Activated CD8-positive, alpha-beta T cell treated with anti-CD3 and anti-CD28 coated beads for 36 hours (primary cell): ENCODE measurements around the gene GRWD1. TPM values are rescaled to one million over a fixed set of nuclear protein-coding genes. Genes with fewer than 3 reads are reported as not detected.
"Not testable (repeated sequence)": the region's sequence is repeated elsewhere in the genome, so short reads cannot be mapped to it uniquely, and the experiment has no call there.

Experiments used
- ATAC-seq: fragments of 200-7000 bp; cut with Tn5 transposase; one replicate; pipeline ENCODE4 v1.10.0; 2021; ENCODE audit warnings: mild to moderate bottlenecking, moderate library complexity
- CTCF ChIA-PET: fragments of 350-600 bp; sonication (Branson Sonifier 250); formaldehyde crosslinking; loops from one replicate; lab custom pipeline; 2021; ENCODE audit warnings: antibody characterized with exemption; lab: Charles Lee
- POLR2A ChIA-PET: fragments of 350-600 bp; sonication (Branson Sonifier 250); formaldehyde crosslinking; loops from one replicate; lab custom pipeline; 2021; ENCODE audit warnings: antibody characterized with exemption; lab: Charles Lee
- DNase-seq: peaks from one replicate; pipeline ENCODE4 v3.0.0-alpha.2; 2020
- H3K27ac Mint-ChIP-seq: one replicate; pipeline ENCODE4 v1.8.0; 2021; ENCODE audit warnings: mild to moderate bottlenecking, mixed read lengths
- H3K27me3 Mint-ChIP-seq: one replicate; pipeline ENCODE4 v1.8.0; 2021; ENCODE audit warnings: mixed read lengths
- H3K36me3 Mint-ChIP-seq: one replicate; pipeline ENCODE4 v1.8.0; 2021; ENCODE audit warnings: low read depth, mixed read lengths
- H3K4me1 Mint-ChIP-seq: one replicate; pipeline ENCODE4 v1.8.0; 2021; ENCODE audit warnings: low read depth, mixed read lengths
- H3K4me3 Mint-ChIP-seq: one replicate; pipeline ENCODE4 v1.8.0; 2021; ENCODE audit warnings: mild to moderate bottlenecking, moderate library complexity, mixed read lengths
- H3K9me3 Mint-ChIP-seq: one replicate; pipeline ENCODE4 v1.8.0; 2021; ENCODE audit warnings: mixed read lengths
- CTCF ChIP-seq: fragments of 200-600 bp; IDR thresholded peaks from one replicate; pipeline ENCODE4 v1.8.0; 2022; ENCODE audit warnings: antibody characterized with exemption, mild to moderate bottlenecking
- intact Hi-C: fragments of 100-400 bp; cut with micrococcal nuclease; formaldehyde crosslinking; loops from one replicate; pipeline ENCODE4 v1.10.0; 2022
- total RNA-seq, 2 experiments: library from RNA; stranded (reverse); gene quantifications; one replicate each; pipeline ENCODE4 v1.2.3, GENCODE V29; 2021

GRWD1 gene
- total RNA-seq, 2 experiments from 2014 or later: 49.4 to 50.1 TPM

- ATAC-seq (no peak), DNase-seq (no peak)
- Mint-ChIP-seq H3K27ac (no peak overlapping the region), H3K27me3 (no peaks in the 10 kb centered on the region), H3K36me3 (peaks cover 2% of the 10 kb centered on the region), H3K4me1 (peaks cover 23% of the 10 kb centered on the region), H3K9me3 (no peaks in the 10 kb centered on the region), H3K4me3 (peak overlapping the region; percentile 35)
- ChIA-PET POLR2A (interaction anchor here (0.9 to 3.0 kb wide), 4 partner anchors 11 to 36 kb away, joined by 3 to 11 read pairs (median 3); partner anchors contain the start of gene GRWD1), CTCF (interaction anchor here (0.7 to 3.2 kb wide), 3 partner anchors 7 to 24 kb away, joined by 3 to 47 read pairs (median 3); no protein-coding TSS in a partner anchor)
- intact Hi-C loops: no loop called here
- TF ChIP-seq CTCF: no peak
Observed at GRCh38 chr19:48481846-48482639, 36.3 kb downstream of the GRWD1 start.

- POLR2A ChIA-PET: interaction anchor here (0.6 kb wide), 1 partner anchor 35 kb away, joined by 4 read pairs; no protein-coding TSS in a partner anchor
- no peak for TF ChIP-seq CTCF
Observed at GRCh38 chr19:48483301-48483700, 37.5 kb downstream of the GRWD1 start.

DNA sequence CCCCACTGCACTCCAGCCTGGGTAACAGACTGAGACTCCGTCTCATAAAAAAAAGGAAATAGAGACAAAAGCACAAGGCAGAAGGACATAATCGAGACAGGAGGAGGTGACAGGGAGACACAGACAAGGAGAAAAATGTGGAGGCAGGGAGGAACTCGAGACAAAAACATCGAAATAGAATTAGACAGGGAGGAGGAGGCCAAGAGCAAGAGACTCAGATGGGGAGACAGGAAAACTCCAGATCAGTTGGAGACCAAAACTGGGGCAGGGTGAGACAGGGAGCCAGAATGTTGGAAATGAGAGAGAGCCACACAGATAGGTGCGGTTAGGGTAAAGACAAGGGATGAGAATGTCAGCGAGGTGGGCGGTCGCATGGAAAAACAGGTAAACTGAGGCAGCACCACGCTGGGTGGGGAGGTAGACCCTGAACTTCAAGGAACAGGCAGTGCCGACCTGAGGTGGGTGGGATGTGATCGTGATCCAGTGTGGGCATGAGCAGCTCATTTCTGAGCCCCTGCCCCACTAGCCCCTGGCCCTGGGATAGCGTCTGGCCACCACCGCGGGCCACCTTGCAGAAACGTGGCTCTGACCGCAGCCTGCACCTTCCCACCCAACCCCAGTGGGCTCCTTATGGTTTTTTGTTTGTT lies 38.6 kb downstream of the GRWD1 start:
- no peak for TF ChIP-seq CTCF
- no peak for DNase-seq
- Mint-ChIP-seq H3K4me1 (peaks cover 21% of the 10 kb centered on the region), H3K27ac (no peak overlapping the region), H3K4me3 (no peak overlapping the region), H3K36me3 (peaks cover 2% of the 10 kb centered on the region), H3K27me3 (no peaks in the 10 kb centered on the region), H3K9me3 (no peaks in the 10 kb centered on the region)
- POLR2A ChIA-PET: interaction anchor here (0.6 kb wide), 1 partner anchor 224 kb away, joined by 3 read pairs; no protein-coding TSS in a partner anchor
- no peak for ATAC-seq
- CTCF ChIA-PET: no interaction called here
- intact Hi-C loops: no loop called here

More at GRCh38 chr19:48483301-48483700, 37.5 kb downstream of the GRWD1 start:
- H3K4me1 Mint-ChIP-seq: peaks cover 23% of the 10 kb centered on the region
- CTCF ChIA-PET: no interaction called here
- DNase-seq (no peak), ATAC-seq (no peak)
- peaks cover 2% of the 10 kb centered on the region for H3K36me3 Mint-ChIP-seq
- no peak overlapping the region for H3K27ac Mint-ChIP-seq
- intact Hi-C loops: no loop called here
- no peaks in the 10 kb centered on the region for H3K27me3 Mint-ChIP-seq
- no peak overlapping the region for H3K4me3 Mint-ChIP-seq
- no peaks in the 10 kb centered on the region for H3K9me3 Mint-ChIP-seq

- peaks cover 15% of the 10 kb centered on the region for H3K4me1 Mint-ChIP-seq
- no peak overlapping the region for H3K4me3 Mint-ChIP-seq
- no peaks in the 10 kb centered on the region for H3K36me3 Mint-ChIP-seq
- H3K9me3 Mint-ChIP-seq: no peaks in the 10 kb centered on the region
- CTCF ChIA-PET: no interaction called here
- no peak for TF ChIP-seq CTCF
- no peak for DNase-seq
- H3K27me3 Mint-ChIP-seq: peaks cover under 1% of the 10 kb centered on the region
- intact Hi-C loops: no loop called here
- POLR2A ChIA-PET: no interaction called here
- ATAC-seq: no peak
- H3K27ac Mint-ChIP-seq: no peak overlapping the region
Observed at GRCh38 chr19:48484931-48485612, 39.3 kb downstream of the GRWD1 start.

DNA sequence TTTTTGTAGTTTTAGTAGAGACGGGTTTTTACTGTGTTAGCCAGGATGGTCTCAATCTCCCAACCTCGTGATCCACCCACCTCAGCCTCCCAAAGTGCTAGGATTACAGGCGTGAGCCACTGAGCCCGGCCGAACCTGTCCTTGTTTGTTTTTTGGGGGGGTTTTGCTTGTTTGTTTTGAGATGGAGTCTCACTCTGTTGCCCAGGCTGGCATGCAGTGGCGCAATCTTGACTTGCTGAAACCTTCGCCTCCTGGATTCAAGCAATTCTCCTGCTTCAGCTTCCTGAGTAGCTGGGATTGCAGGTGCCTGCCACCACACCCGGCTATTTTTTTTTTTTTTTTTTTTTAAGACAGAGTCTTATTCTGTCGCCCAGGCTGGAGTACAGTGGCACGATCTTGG lies 40.9 kb downstream of the GRWD1 start:
- H3K27me3 Mint-ChIP-seq, DNase-seq, ATAC-seq, H3K4me3 Mint-ChIP-seq, H3K9me3 Mint-ChIP-seq, H3K36me3 Mint-ChIP-seq, H3K27ac Mint-ChIP-seq, intact Hi-C loops: not testable (repeated sequence)
- CTCF ChIA-PET: interaction anchor here (1.7 kb wide), 1 partner anchor 97 kb away, joined by 13 read pairs; no protein-coding TSS in a partner anchor
- POLR2A ChIA-PET: interaction anchor here (0.9 kb wide), 1 partner anchor 41 kb away, joined by 5 read pairs; the partner anchor contains the start of gene GRWD1
- H3K4me1 Mint-ChIP-seq: peaks cover 15% of the 10 kb centered on the region
